B cell (primary cell): Measurements from ENCODE around the gene ALX3. TPM values are rescaled to one million over a fixed set of nuclear protein-coding genes. Genes with fewer than 3 reads are reported as not detected.

Experiments used
- ATAC-seq: fragments of 200-7000 bp; cut with Tn5 transposase; one replicate; pipeline ENCODE4 v1.10.0; 2021; ENCODE audit warnings: low read depth, mild to moderate bottlenecking, moderate number of reproducible peaks, moderate library complexity
- CTCF ChIA-PET: fragments of 350-600 bp; sonication (Branson Sonifier 250); formaldehyde crosslinking; loops from one replicate; lab custom pipeline; 2021; ENCODE audit warnings: antibody characterized with exemption, inconsistent platforms; lab: Charles Lee
- POLR2A ChIA-PET: fragments of 350-600 bp; sonication (Branson Sonifier 250); formaldehyde crosslinking; loops from one replicate; lab custom pipeline; 2021; ENCODE audit warnings: antibody characterized with exemption; lab: Charles Lee
- DNase-seq: peaks from one replicate; pipeline ENCODE4 v3.0.0; 2013
- H2AFZ ChIP-seq: 2 replicates; pipeline ENCODE4 v1.6.1; 2012; ENCODE audit warnings: mild to moderate bottlenecking, low read depth, low read length; ENCODE audit not compliant: insufficient read depth, poor library complexity, severe bottlenecking
- H3K27ac ChIP-seq, 2 donors: 1 replicate in 1 of 2; 2 replicates in 1 of 2; pipeline ENCODE4 v1.5.1; 2012 to 2013; ENCODE audit warnings: low read length in 2 of 2, mild to moderate bottlenecking in 2 of 2, moderate library complexity in 1 of 2
- H3K27me3 ChIP-seq, 4 experiments: fragments of 200-600 bp in 1 of 4; sonication (generic) in 1 of 4; replicated peaks in 1 of 4; 1 replicate in 2 of 4; 2 replicates in 2 of 4; pipeline versions ENCODE4 v1.6.1 to v1.7.0; 2013 to 2016; ENCODE audit warnings: low read length in 3 of 4, mild to moderate bottlenecking in 2 of 4, mixed read lengths in 1 of 4, moderate library complexity in 1 of 4; ENCODE audit not compliant: insufficient read depth in 4 of 4, control insufficient read depth in 3 of 4; ENCODE audit errors: control extremely low read depth in 1 of 4
- H3K36me3 ChIP-seq, 2 experiments: replicated peaks in 1 of 2; 1 replicate in 1 of 2; 2 replicates in 1 of 2; pipeline versions ENCODE4 v1.6.1 to v1.7.1; 2013; ENCODE audit warnings: low read length in 1 of 2; ENCODE audit not compliant: insufficient read depth in 2 of 2, control insufficient read depth in 1 of 2; ENCODE audit errors: control extremely low read depth in 1 of 2, extremely low read depth in 1 of 2
- H3K4me1 ChIP-seq, 2 donors: fragments of 200-600 bp in 1 of 2; sonication (generic) in 1 of 2; 1 replicate in 1 of 2; 2 replicates in 1 of 2; pipeline versions ENCODE4 v1.5.1 to v1.6.1; 2013 to 2017; ENCODE audit warnings: low read length in 2 of 2; ENCODE audit not compliant: control insufficient read depth in 2 of 2, insufficient read depth in 2 of 2
- H3K4me2 ChIP-seq: replicated peaks from 2 replicates; pipeline ENCODE3; 2012; ENCODE audit warnings: mild to moderate bottlenecking, low read depth, low read length; ENCODE audit not compliant: poor library complexity, severe bottlenecking
- H3K4me3 ChIP-seq, 5 experiments: fragments of 200-600 bp in 1 of 5; sonication (generic) in 1 of 5; 1 replicate in 3 of 5; 2 replicates in 2 of 5; pipeline versions ENCODE4 v1.5.1 to v1.7.0; 2011 to 2016; ENCODE audit warnings: low read length in 4 of 5, mild to moderate bottlenecking in 4 of 5, low read depth in 2 of 5, control low read depth in 1 of 5, moderate library complexity in 1 of 5; ENCODE audit not compliant: insufficient read depth in 1 of 5; ENCODE audit errors: control extremely low read depth in 1 of 5, extremely low read depth in 1 of 5
- H3K79me2 ChIP-seq: fragments of 200-600 bp; sonication (generic); one replicate; pipeline ENCODE4 v1.6.0; 2016; ENCODE audit warnings: low read length; ENCODE audit not compliant: control insufficient read depth, insufficient read depth
- H3K9ac ChIP-seq: fragments of 200-600 bp; sonication (generic); 2 replicates; pipeline ENCODE4 v1.6.1; 2017; ENCODE audit warnings: mild to moderate bottlenecking, low read length, moderate library complexity
- H3K9me3 ChIP-seq, 3 donors: one replicate each; pipeline versions ENCODE4 v1.6.1 to v1.7.1; 2013; ENCODE audit warnings: low read length in 2 of 3; ENCODE audit not compliant: control insufficient read depth in 2 of 3, insufficient read depth in 1 of 3; ENCODE audit errors: control extremely low read depth in 1 of 3
- H4K20me1 ChIP-seq: 2 replicates; pipeline ENCODE4 v1.6.0; 2012; ENCODE audit warnings: mild to moderate bottlenecking, low read length; ENCODE audit not compliant: insufficient read depth, control insufficient read depth, poor library complexity, severe bottlenecking
- H3K27ac Mint-ChIP-seq: one replicate; pipeline ENCODE4 v1.8.0; 2021; ENCODE audit warnings: mixed read lengths
- H3K27me3 Mint-ChIP-seq: one replicate; pipeline ENCODE4 v1.8.0; 2021; ENCODE audit warnings: mixed read lengths
- H3K4me1 Mint-ChIP-seq: one replicate; pipeline ENCODE4 v1.8.0; 2021; ENCODE audit warnings: mixed read lengths
- H3K4me3 Mint-ChIP-seq: one replicate; pipeline ENCODE4 v1.8.0; 2021; ENCODE audit warnings: mixed read lengths
- H3K9me3 Mint-ChIP-seq: one replicate; pipeline ENCODE4 v1.8.0; 2022; ENCODE audit warnings: mixed read lengths; ENCODE audit not compliant: insufficient read depth
- CTCF ChIP-seq: fragments of 200-600 bp; IDR thresholded peaks from one replicate; pipeline ENCODE4 v1.8.0; 2022; ENCODE audit warnings: antibody characterized with exemption, mild to moderate bottlenecking
- EZH2 ChIP-seq: IDR thresholded peaks from 2 replicates; pipeline ENCODE4 v1.6.1; 2012; ENCODE audit warnings: borderline replicate concordance, low read depth, mild to moderate bottlenecking, moderate library complexity, low read length; ENCODE audit not compliant: insufficient read depth, poor library complexity, severe bottlenecking
- WGBS: methylation state at CpG from one replicate; pipeline ENCODE4 v1.1.5; 2013; ENCODE audit warnings: missing lambda C conversion rate; ENCODE audit not compliant: insufficient coverage; 5-methylcytosine and 5-hydroxymethylcytosine counted together
- intact Hi-C: fragments of 100-400 bp; cut with micrococcal nuclease; formaldehyde crosslinking; loops from one replicate; pipeline ENCODE4 v1.10.0; 2022
- polyA plus RNA-seq: library from polyadenylated mRNA; depleted of rRNA; stranded (reverse); fragments of >200 nt; gene quantifications from 2 replicates; pipeline ENCODE4 v1.2.3, GENCODE V29; 2012
- total RNA-seq, 2 donors: library from RNA; stranded (reverse); fragments of 120-200 nt in 1 of 2; gene quantifications; 1 replicate in 1 of 2; 2 replicates in 1 of 2; pipeline versions ENCODE4 v1.2.3 to v1.2.4, GENCODE V29; 2013 to 2022

Gene ALX3
- total and polyA plus RNA-seq, 2 donors (not counting 1 experiment from before 2014, with no cell fraction given): not detected

- 96% methylated on average over 3 of the region's 6 CpGs for WGBS
- no peak overlapping the region for H3K4me3 ChIP-seq
- H3K36me3 ChIP-seq: peaks cover 2 to 48% of the 10 kb centered on the region in 2 experiments
- ChIA-PET POLR2A (interaction anchor here (0.7 to 1.3 kb wide), 2 partner anchors 10 to 13 kb away, joined by 3 to 6 read pairs; no protein-coding TSS in a partner anchor), CTCF (interaction anchor here (0.8 to 3.3 kb wide), 18 partner anchors 9 to 443 kb away, joined by 3 to 13 read pairs (median 4); partner anchors contain the start of gene STRIP1)
- DNase-seq: no peak
- no peaks in the 10 kb centered on the region for H3K4me1 Mint-ChIP-seq
- H3K27ac Mint-ChIP-seq: no peak overlapping the region
- no peak overlapping the region for H3K27ac ChIP-seq
- H3K27me3 Mint-ChIP-seq: no peaks in the 10 kb centered on the region
- no peaks in the 10 kb centered on the region for H3K4me1 ChIP-seq
- H3K27me3 ChIP-seq: no peaks in the 10 kb centered on the region
- no peak for ATAC-seq
- H3K79me2 ChIP-seq: no peaks in the 10 kb centered on the region
- peaks cover 27% of the 10 kb centered on the region for H4K20me1 ChIP-seq
- intact Hi-C loops: no loop called here
- no peaks in the 10 kb centered on the region for H3K9me3 ChIP-seq
- H2AFZ ChIP-seq: no peak overlapping the region
- TF ChIP-seq EZH2: no peak
- TF ChIP-seq CTCF: no peak
- no peak overlapping the region for H3K4me3 Mint-ChIP-seq
- no peak overlapping the region for H3K4me2 ChIP-seq
- H3K9ac ChIP-seq: no peak overlapping the region
- H3K9me3 Mint-ChIP-seq: no peaks in the 10 kb centered on the region
These were observed 11.2 kb downstream of the ALX3 start for GRCh38 chr1:110059133-110059863.

GRCh38 chr1:110058591-110058990, 11.9 kb downstream of the ALX3 start:
- Mint-ChIP-seq H3K9me3 (no peaks in the 10 kb centered on the region), H3K27ac (no peak overlapping the region), H3K4me3 (no peak overlapping the region), H3K27me3 (no peaks in the 10 kb centered on the region), H3K4me1 (no peaks in the 10 kb centered on the region)
- ChIA-PET CTCF (interaction anchor here (1.0 to 3.3 kb wide), 4 partner anchors 8 to 17 kb away, joined by 3 to 13 read pairs (median 8); no protein-coding TSS in a partner anchor), POLR2A (interaction anchor here (1.3 kb wide), 1 partner anchor 11 kb away, joined by 6 read pairs; no protein-coding TSS in a partner anchor)
- no peak overlapping the region for H3K4me2 ChIP-seq
- no peak overlapping the region for H3K9ac ChIP-seq
- no peak overlapping the region for H2AFZ ChIP-seq
- no peaks in the 10 kb centered on the region for H3K9me3 ChIP-seq
- peaks cover 34% of the 10 kb centered on the region for H4K20me1 ChIP-seq
- H3K36me3 ChIP-seq: peaks cover 2 to 55% of the 10 kb centered on the region in 2 experiments
- no peaks in the 10 kb centered on the region for H3K27me3 ChIP-seq
- no CpG with 5 or more reads among the region's 1 CpG for WGBS
- no peak for TF ChIP-seq EZH2
- no peak for TF ChIP-seq CTCF
- no peak overlapping the region for H3K4me3 ChIP-seq
- ATAC-seq: no peak
- H3K79me2 ChIP-seq: peaks cover 3% of the 10 kb centered on the region
- no peaks in the 10 kb centered on the region for H3K4me1 ChIP-seq
- DNase-seq: no peak
- no peak overlapping the region for H3K27ac ChIP-seq
- intact Hi-C loops: no loop called here
